ENCODE measurements around the gene ALG8.
A peak's percentile ranks its signal among the peaks of the same experiment; 100 is the strongest.
"Not testable (repeated sequence)": the region's sequence is repeated elsewhere in the genome, so short reads cannot be mapped to it uniquely, and the experiment has no call there.

ALG8 gene

DNA sequence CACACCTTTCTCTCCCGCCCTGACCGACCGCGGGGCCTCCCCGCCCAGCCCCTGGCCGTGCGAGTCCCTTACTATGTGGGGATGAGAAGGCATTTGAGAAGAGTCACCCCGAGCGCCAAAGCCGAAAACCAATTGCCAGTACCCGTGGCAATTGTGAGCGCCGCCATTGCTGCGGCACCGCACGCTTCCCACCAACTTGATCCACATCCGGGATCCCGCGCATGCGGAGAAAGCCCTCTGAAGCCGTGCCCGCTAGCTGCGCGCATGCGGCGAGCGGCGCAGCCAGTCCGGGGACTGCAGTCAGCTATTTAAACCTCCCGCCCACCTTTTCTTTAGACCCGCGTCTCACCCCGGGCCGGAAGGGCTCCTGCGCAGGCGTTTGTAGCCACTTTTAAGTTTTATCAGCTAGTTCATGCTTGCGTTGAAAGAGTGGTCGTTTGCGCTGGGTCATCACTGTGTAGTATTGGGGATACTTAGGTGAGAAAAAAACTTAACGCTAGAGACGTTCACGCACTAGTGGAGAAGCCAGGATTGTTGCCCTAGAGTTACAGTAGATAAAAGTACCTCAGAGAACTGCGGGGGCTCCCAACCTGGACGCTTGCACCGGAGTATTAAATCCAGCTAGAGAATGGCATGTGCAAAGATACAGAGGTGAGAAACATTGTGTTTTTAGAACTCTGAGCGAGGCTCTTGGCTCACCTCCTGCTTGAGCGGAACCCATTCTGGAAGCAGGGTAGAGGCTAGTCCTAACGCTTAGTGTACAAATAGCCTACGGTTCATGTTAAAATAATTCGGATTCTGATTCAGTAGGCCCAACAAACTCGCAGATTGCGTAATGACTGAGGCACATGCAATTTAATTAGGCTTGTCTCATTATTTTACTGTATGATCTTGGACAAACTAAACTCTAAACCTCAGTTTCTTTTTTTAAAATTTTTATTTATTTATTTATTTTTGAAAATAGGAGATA, at the start of gene ALG8:
TSS of gene ALG8 (minus strand) at position 205 of the 970 bp plus-strand sequence. CDS start at position 167, 38 bp downstream.
- FAIRE-seq (peak; percentile 90), DNase-seq (ENCODE audit: extremely low spot score, insufficient read length, low read depth) (peak; percentile 99)

DNA sequence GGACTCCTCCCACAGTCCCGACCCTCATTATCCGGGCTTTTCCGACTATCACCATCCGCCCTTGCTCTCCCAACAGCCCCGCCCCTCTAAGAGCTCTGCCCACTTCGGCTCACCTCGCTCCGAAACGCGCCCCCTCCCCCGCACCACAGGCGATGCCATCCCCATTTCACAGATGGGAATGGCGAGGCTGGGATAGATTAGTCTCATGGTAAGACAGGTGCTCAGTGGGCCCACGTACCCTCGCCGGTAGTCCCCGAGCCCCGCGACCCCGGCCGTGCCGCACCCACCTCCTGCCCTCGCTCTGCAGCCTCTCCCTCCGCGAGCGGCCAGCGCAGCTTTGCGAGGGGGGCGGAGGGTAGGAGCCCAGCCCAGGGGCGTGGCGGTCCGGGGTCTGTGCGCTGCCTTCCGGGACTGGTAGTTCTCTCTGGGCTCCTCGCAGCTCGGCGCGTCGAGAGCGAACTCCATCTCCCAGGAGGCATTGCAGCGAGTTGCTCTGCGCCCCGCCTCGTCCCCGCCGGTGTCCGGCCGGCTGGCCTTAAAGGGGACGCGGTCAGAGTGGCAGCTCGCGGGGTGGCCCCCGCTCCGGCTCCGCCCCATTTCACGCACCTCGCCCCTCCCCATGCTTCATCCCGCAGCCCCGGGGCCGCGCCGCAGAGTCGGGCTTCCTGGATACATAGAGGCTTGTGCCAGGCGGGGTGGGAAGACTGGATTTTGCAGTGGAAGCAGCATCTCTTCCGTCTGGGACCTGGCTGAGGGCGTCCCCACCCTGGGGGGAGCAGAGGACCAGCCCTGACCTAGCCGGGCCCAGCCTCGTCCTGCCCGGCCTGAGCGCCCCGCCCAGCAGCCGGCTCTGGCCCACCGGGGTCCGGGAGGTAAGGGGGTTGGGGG, 49.1 kb upstream of the ALG8 start, which contains the start of the genes KCTD21 and USP35:
TSS of gene KCTD21 (minus strand) at position 341 of the 888 bp plus-strand sequence. CDS start 14,072 bp downstream, outside the sequence.
TSS of gene USP35 (plus strand) at position 634 of the 888 bp plus-strand sequence. CDS start 7,327 bp downstream, outside the sequence.
- peak; percentile 96 for FAIRE-seq
- peak; percentile 94 for DNase-seq (ENCODE audit: extremely low spot score, insufficient read length, low read depth)

DNA sequence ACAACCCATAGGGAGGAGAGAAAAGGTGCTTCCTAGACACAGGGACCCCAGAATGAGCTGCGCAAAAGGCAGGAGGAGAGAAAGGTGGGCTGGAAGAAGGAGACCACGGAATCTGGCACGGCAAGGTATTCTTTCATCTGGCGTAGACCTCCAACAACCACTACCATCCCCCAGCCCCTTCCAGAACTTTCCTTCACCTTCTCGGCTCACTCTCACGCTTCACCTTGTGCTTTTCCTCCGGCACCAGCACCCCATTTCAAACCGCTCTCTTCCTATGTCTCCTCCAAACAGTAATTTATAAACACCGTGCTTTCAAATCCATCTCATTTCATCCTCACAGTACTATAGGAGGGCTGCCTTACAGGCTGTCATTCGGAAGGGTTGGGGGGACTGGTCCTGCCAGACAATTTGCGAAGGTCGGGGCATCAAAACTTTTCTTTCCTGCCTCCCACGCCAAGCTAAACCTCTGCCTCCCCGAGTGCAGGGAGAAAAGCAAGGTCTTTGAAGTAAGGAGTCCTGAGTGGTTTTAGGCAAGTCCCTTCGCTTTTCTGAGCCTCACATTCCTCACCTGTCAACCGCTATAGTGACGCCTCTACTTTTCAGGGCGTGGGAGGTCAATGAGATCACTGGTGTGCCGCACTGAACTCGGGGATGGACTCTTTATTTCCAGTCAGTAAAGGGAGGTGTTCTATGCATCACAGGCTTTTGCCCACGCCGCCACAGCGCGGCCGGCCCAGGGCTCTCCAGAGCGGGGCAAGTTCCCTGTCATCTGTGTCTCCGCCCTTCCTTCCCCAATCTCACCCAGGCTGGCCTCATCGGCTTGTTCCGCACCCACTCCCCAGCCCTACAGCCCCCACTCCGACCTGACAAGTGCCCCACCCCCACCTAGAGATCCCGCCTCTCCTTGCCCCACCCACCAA, 48.2 kb upstream of the ALG8 start:
- DNase-seq (ENCODE audit: extremely low spot score, insufficient read length, low read depth), result peak; percentile 18
- FAIRE-seq, result no peak

- FAIRE-seq (no peak), DNase-seq (ENCODE audit: extremely low spot score, insufficient read length, low read depth) (no peak)
Observed at GRCh38 chr11:78181185-78181584, 41.8 kb upstream of the ALG8 start.

DNA sequence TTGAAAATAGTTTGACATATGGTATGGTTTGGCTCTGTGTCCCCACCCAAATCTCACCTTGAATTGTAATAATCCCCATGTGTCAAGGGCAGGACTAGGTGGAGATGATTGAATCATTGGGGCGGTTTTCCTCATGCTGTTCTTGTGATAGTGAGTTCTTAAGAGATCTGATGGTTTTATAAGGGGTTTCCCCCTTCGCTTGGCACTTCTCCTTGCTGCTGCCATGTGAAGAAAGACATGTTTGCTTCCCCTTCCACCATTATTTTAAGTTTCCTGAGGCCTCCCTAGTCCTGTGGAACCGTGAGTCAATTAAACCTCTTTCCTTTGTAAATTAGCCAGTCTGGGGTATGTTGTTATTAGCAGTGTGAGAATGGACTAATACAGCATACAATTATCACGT, 41.3 kb upstream of the ALG8 start:
- DNase-seq (ENCODE audit: extremely low spot score, insufficient read length, low read depth), result no peak
- no peak for FAIRE-seq

DNA sequence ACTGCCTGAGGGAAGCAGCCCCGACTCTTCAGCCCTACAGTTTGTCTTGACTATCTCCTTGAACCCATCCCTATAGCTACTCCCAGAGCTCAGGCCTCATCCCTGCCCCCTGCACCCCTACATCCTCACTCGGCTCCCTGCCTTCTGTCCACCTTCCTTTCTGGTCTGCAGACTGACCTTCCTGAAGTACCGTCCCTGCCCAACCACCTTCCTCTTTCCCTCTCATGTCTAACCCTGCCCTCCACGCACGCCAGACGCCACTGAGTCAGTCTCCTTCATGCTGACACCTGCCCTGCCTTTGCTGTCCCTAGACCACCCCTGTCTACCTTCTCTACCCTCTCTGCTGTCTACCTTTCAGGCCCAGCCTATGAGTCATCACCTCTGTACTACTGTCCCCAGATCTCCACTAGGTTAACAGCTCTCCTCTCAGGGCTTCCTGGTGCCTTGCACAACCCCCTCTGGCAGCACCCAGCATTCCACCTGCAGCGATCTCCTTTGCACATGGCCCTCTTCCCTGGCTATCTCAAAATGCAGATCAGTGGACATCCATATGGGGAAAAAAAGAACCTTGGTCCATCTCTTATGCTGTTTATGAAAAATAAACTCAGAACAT, 40.1 kb upstream of the ALG8 start:
- FAIRE-seq (no peak), DNase-seq (ENCODE audit: extremely low spot score, insufficient read length, low read depth) (no peak)

GRCh38 chr11:78177216-78177615, 37.8 kb upstream of the ALG8 start:
- FAIRE-seq, result no peak
- DNase-seq (ENCODE audit: extremely low spot score, insufficient read length, low read depth), result no peak

DNA sequence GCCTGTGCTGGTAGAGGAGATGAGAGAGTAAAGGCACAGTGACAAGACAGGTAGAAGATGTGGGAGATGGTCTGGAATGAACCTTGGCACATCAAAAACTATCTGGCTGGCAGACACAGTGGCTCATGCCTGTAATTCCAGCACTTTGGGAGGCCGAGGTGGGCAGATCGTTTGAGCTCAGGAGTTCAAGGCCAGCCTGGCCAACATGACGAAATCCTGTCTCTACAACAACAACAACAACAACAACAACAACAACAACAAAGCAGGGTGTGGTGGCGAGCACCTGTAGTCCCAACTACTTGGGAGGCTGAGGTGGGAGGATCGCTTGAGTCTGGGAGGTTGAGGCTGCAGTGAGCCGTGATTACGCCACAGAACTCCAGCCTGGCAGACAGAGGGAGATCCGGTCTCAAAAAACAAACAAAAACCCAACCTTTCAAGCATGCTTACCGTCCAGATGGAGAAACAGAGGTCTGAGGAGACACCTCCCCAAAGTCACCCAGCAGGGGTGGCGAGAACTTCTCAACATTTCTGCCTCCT, 37.2 kb upstream of the ALG8 start:
- DNase-seq (ENCODE audit: extremely low spot score, insufficient read length, low read depth), result no peak
- no peak for FAIRE-seq

- FAIRE-seq; DNase-seq (ENCODE audit: extremely low spot score, insufficient read length, low read depth): not testable (repeated sequence)
Observed at GRCh38 chr11:78175862-78176261, 36.4 kb upstream of the ALG8 start.

DNA sequence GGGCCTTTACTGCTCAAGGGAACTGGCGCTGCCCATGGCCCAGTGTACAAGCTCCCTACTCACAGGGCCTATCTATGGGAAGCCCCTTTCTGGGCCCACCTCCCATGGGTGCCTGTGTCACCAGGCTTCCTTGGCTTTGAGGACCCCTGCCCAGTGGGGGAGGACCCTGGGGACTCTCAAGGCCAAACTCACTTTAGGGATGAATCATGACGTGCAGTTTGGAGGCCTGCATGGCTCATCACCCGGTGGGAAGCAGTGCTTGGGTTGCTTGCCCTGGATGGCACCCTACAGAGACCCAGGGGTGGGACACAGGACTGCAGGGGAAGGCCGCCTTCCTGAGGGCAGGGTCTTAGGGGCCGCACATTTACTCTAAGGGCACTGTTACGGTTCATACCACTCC, 32.5 kb upstream of the ALG8 start:
- no peak for FAIRE-seq

GRCh38 chr11:78170874-78171549, 31.6 kb upstream of the ALG8 start:
- FAIRE-seq, result no peak
- DNase-seq (ENCODE audit: extremely low spot score, insufficient read length, low read depth), result no peak

More for the DNA sequence above, 32.5 kb upstream of the ALG8 start:
- DNase-seq (ENCODE audit: extremely low spot score, insufficient read length, low read depth), result no peak

DNA sequence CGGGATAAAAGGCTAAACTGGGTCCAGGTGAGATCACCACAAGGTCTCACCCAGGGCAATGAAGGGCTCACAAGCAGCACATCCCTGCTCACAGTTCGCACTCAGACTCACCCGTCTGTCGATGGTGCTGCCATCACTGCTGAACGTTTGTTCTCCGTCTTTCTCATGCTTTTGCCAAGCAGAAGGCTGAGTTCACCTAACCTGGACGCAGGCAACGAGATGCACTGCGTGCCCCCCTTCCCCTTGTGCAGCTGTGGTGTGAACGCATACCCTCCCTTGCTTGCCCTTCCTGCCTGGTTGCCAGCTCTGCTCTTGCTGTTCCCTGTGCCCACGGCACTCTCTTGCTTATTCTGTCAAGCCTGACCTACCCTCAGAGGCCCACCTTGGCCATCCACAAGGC, 31.0 kb upstream of the ALG8 start:
- DNase-seq (ENCODE audit: extremely low spot score, insufficient read length, low read depth), result no peak

DNA sequence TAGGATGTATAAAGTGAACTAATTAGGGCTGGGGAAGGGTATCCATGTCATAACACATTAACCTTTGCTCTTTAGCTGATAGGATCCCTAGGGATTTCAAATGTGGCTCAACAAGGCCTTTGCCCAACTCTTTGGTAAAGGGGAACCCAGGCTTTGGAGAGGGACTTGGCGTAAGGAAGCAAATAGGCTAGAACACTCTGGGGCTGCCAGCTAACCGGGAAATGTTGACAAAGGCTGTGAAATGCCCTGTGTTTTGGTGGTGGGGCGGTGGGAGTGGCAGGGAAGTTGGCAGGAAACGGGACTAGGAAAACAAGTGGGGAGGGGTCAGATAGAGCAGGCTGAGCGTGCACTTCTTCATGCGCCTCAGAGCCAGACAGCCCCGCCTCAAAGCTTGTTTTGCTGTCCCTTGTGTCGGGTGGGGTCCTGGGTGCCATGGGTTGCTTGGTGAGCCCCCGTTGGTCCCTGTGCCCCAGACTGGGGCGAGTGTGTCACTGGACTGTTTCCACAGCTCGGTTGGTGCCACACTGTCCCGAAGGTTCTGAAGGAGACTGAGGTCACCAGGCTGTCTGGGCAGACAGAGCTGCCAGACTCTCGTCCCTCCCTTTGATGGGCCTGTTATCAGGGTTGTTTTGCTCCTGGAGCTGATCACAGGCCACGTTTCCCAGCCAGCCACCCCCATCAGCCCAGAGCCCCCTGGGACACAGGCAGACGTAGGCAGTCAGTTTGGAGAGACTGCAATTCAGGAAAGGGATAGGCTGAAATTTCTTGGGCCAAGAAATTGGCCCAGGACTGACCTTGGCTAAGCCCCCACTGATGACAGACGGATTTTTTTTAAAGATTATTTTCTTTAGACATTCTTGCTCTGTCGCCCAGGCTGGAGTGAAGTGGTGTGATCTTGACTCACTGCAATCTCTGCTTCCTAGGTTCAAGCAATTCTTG, 29.4 kb upstream of the ALG8 start:
- DNase-seq (ENCODE audit: extremely low spot score, insufficient read length, low read depth), result no peak
- FAIRE-seq, result no peak

More for the DNA sequence above, 31.0 kb upstream of the ALG8 start:
- FAIRE-seq, result no peak

- FAIRE-seq (no peak), DNase-seq (ENCODE audit: extremely low spot score, insufficient read length, low read depth) (no peak)
Observed at GRCh38 chr11:78166855-78167469, 27.5 kb upstream of the ALG8 start.

GRCh38 chr11:78164471-78164870, 25.0 kb upstream of the ALG8 start:
- no peak for FAIRE-seq
- DNase-seq (ENCODE audit: extremely low spot score, insufficient read length, low read depth), result no peak

DNA sequence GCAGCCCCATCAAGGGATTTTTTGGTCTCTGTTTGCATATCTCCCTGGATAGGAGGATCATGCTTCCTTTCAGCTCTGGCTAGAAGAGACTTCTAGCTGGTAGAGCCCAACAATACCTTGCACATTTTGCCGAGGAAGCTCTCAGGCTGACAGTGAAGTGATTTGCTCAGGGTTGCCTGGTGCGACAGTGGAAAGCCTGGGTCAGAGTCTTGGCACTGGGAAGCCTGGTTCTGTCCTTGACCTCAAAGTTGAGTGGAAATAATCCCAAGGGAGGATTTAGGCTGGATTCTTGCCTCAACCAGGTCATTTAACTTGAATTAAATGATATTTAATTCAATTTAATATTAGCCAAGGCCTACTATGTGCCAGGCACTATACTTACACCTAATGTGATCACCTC, 24.4 kb upstream of the ALG8 start:
- DNase-seq (ENCODE audit: extremely low spot score, insufficient read length, low read depth) (no peak), FAIRE-seq (no peak)

- FAIRE-seq (no peak), DNase-seq (ENCODE audit: extremely low spot score, insufficient read length, low read depth) (no peak)
Observed at GRCh38 chr11:78161962-78162371, 22.5 kb upstream of the ALG8 start.
